Fibroblast of peridontal ligament (primary cell): ENCODE data around the gene GLDN.
"Not testable (repeated sequence)": the region's sequence is repeated elsewhere in the genome, so short reads cannot be mapped to it uniquely, and the experiment has no call there.

Experiments used
- DNase-seq: peaks from one replicate; pipeline ENCODE4 v3.0.0-alpha.2; 2010; ENCODE audit errors: extremely low read depth

The GLDN gene

GRCh38 chr15:51386960-51387698 is 45.7 kb downstream of the GLDN start:
- DNase-seq, result no peak

GRCh38 chr15:51387699-51388041 is 46.2 kb downstream of the GLDN start:
- no peak for DNase-seq

GRCh38 chr15:51388726-51389125 is 47.3 kb downstream of the GLDN start:
- no peak for DNase-seq

- no peak for DNase-seq
These were observed 48.9 kb downstream of the GLDN start for GRCh38 chr15:51390241-51390965.

GRCh38 chr15:51390966-51391422 is 49.5 kb downstream of the GLDN start:
- no peak for DNase-seq

- no peak for DNase-seq
These were observed 55.5 kb downstream of the GLDN start for GRCh38 chr15:51396921-51397320.

- DNase-seq, result no peak
These were observed 57.2 kb downstream of the GLDN start for GRCh38 chr15:51398626-51399025.

- no peak for DNase-seq
These were observed 59.8 kb downstream of the GLDN start for GRCh38 chr15:51401051-51401780.

- DNase-seq, result peak; percentile 31
These were observed 60.5 kb downstream of the GLDN start for GRCh38 chr15:51401872-51402517.

- DNase-seq, result peak; percentile 78
These were observed 61.8 kb downstream of the GLDN start for GRCh38 chr15:51403072-51403878.

- DNase-seq, result no peak
These were observed 62.7 kb downstream of the GLDN start for GRCh38 chr15:51403946-51404695.

- DNase-seq, result peak; percentile 17
These were observed 64.5 kb downstream of the GLDN start for GRCh38 chr15:51405693-51406523.

GRCh38 chr15:51414256-51414860 is 72.9 kb downstream of the GLDN start:
- DNase-seq, result no peak

GRCh38 chr15:51416129-51416528 is 74.7 kb downstream of the GLDN start:
- no peak for DNase-seq

GRCh38 chr15:51423040-51423439 is 81.6 kb downstream of the GLDN start:
- not testable (repeated sequence) for DNase-seq

GRCh38 chr15:51424780-51425179 is 83.3 kb downstream of the GLDN start:
- DNase-seq, result no peak

GRCh38 chr15:51425517-51426040 is 84.1 kb downstream of the GLDN start:
- DNase-seq, result no peak

- DNase-seq, result no peak
These were observed 97.1 kb downstream of the GLDN start for GRCh38 chr15:51438526-51438925.
